ENCODE data around the gene CPT1B. TPM values are rescaled to one million over a fixed set of nuclear protein-coding genes. Genes with fewer than 3 reads are reported as not detected.

Gene CPT1B
- total and polyA plus RNA-seq, 2 of the 4 experiments (the other 2 are of a cell fraction), result 0.36 to 1.8 TPM

GRCh38 chr22:50556703-50557102, 21.5 kb downstream of the CPT1B start:
- H3K18ac ChIP-seq (ENCODE audit: low read depth, low read length), result no peak overlapping the region
- no peak overlapping the region for H3K4me2 ChIP-seq (ENCODE audit: low read depth, low read length)
- H2BK15ac ChIP-seq (ENCODE audit: low read depth, low read length), result no peak overlapping the region
- H2BK5ac ChIP-seq (ENCODE audit: low read depth, low read length, poor library complexity, severe bottlenecking), result no peak overlapping the region
- H3K79me1 ChIP-seq (ENCODE audit: low read depth in 1 of 2, low read length in 2 of 2), result no peaks in the 10 kb centered on the region
- no peak overlapping the region for H3K9ac ChIP-seq (ENCODE audit: low read depth, low read length)
- H4K91ac ChIP-seq (ENCODE audit: insufficient read depth, low read depth, low read length), result no peak overlapping the region
- H3K4me1 ChIP-seq (ENCODE audit: control insufficient read depth, insufficient read depth, low read length), result no peaks in the 10 kb centered on the region
- H3K23ac ChIP-seq (ENCODE audit: low read depth, low read length), result no peak overlapping the region
- no peak for TF ChIP-seq MXI1 (IDR thresholded peaks at IDR 0.05; ENCODE audit: borderline replicate concordance, low read depth, low read length)
- H3K9me1 ChIP-seq (ENCODE audit: insufficient read depth, low read length), result no peaks in the 10 kb centered on the region
- no peak overlapping the region for H3K4me3 ChIP-seq (ENCODE audit: insufficient read depth, low read depth, low read length)
- no peak overlapping the region for H3K4ac ChIP-seq (ENCODE audit: low read depth, low read length)
- H3K27me3 ChIP-seq (ENCODE audit: control insufficient read depth, insufficient read depth, low read length), result peaks cover 40% of the 10 kb centered on the region
- no peak overlapping the region for H4K5ac ChIP-seq (ENCODE audit: low read depth, low read length)
- no peak overlapping the region for H2BK120ac ChIP-seq (ENCODE audit: low read depth, low read length)
- ATAC-seq (ENCODE audit: low read depth) (no peak), DNase-seq (no peak)
- no CpG with 5 or more reads among the region's 5 CpGs for WGBS, 2 experiments (ENCODE audit: extremely low coverage in 2 of 2, insufficient read length in 1 of 2)
- no peaks in the 10 kb centered on the region for H3K36me3 ChIP-seq (ENCODE audit: control insufficient read depth, insufficient read depth, low read length)
- no peak overlapping the region for H2AK9ac ChIP-seq (replicated peaks; ENCODE audit: low read depth, low read length, poor library complexity)
- H3K56ac ChIP-seq (ENCODE audit: extremely low read depth, insufficient read depth, low read length), result no peak overlapping the region
- no peak overlapping the region for H3K27ac ChIP-seq (ENCODE audit: insufficient read depth, low read length)
- H2AFZ ChIP-seq (replicated peaks; ENCODE audit: low read length, poor library complexity), result no peak overlapping the region
- no peak overlapping the region for H2AK5ac ChIP-seq (ENCODE audit: low read depth, low read length)
- in situ Hi-C loops (cut with MboI; ENCODE audit: low sequenced_read_pairs), result no loop called here
- no peaks in the 10 kb centered on the region for H4K20me1 ChIP-seq (ENCODE audit: insufficient read depth, low read length)
- POLR2A ChIA-PET (ENCODE audit: unreplicated experiment), result interaction anchor here (0.5 kb wide), 1 partner anchor 16 kb away, joined by 9 read pairs; no protein-coding TSS in a partner anchor
- CTCF ChIA-PET, result interaction anchor here (0.5 to 1.0 kb wide), 3 partner anchors 11 to 31 kb away, joined by 3 read pairs; partner anchors contain the start of gene KLHDC7B
- H3K9me3 ChIP-seq (ENCODE audit: control insufficient read depth, insufficient read depth, low read length), result no peaks in the 10 kb centered on the region
- dilution Hi-C loops (cut with HindIII; ENCODE audit: low sequenced_read_pairs, unreplicated experiment), result no loop called here
- H3K14ac ChIP-seq (replicated peaks; ENCODE audit: low read depth, low read length), result no peak overlapping the region
- intact Hi-C loops (cut with micrococcal nuclease), result no loop called here
- no peak overlapping the region for H4K8ac ChIP-seq (ENCODE audit: low read depth in 2 of 2, low read length in 2 of 2)
- BruUV-seq (replicated peaks), result no TSS peak
- H2BK20ac ChIP-seq (ENCODE audit: low read depth, low read length), result no peak overlapping the region

All from IMR-90 (cell line).